HepG2 (cell line): ENCODE data around the gene BTN1A1. TPM values are rescaled to one million over a fixed set of nuclear protein-coding genes. Genes with fewer than 3 reads are reported as not detected.

Experiments
- CC2D1A ChIP-seq: sonication (generic); formaldehyde crosslinking; IDR thresholded peaks from 2 replicates; pipeline ENCODE4 v1.8.1; 2023; ENCODE audit warnings: mild to moderate bottlenecking, missing genetic modification reagents
- ELF3 ChIP-seq: IDR thresholded peaks from 2 replicates; pipeline ENCODE4 v1.6.1; 2016; ENCODE audit warnings: missing genetic modification reagents, missing compliant biosample characterization
- GATAD1 ChIP-seq: IDR thresholded peaks from 2 replicates; pipeline ENCODE4 v1.6.1; 2016; ENCODE audit warnings: missing genetic modification reagents, missing compliant biosample characterization
- HDAC2 ChIP-seq: sonication (generic); formaldehyde crosslinking; IDR thresholded peaks from 2 replicates; pipeline ENCODE4 v1.4.0; 2020; ENCODE audit warnings: missing genetic modification reagents
- MAX ChIP-seq: IDR thresholded peaks from 2 replicates; pipeline ENCODE4 v1.6.1; 2012; ENCODE audit warnings: inconsistent platforms
- MTF1 ChIP-seq: sonication (generic); formaldehyde crosslinking; IDR thresholded peaks from 2 replicates; pipeline ENCODE4 v1.5.0; 2020; ENCODE audit warnings: missing genetic modification reagents
- NFKBIZ ChIP-seq: IDR thresholded peaks from 2 replicates; pipeline ENCODE4 v1.6.1; 2018; ENCODE audit warnings: missing genetic modification reagents, missing compliant biosample characterization
- RFX1 ChIP-seq: fragments of 450-650 bp; IDR thresholded peaks from 2 replicates; pipeline ENCODE4 v1.6.1; 2017
- SALL2 ChIP-seq: sonication (generic); formaldehyde crosslinking; IDR thresholded peaks from 2 replicates; pipeline ENCODE4 v1.8.1; 2023; ENCODE audit warnings: mild to moderate bottlenecking, missing genetic modification reagents, inconsistent platforms
- SIX4 ChIP-seq: sonication (generic); formaldehyde crosslinking; IDR thresholded peaks from 2 replicates; pipeline ENCODE4 v1.4.0; 2020; ENCODE audit warnings: missing genetic modification reagents
- SMAD9 ChIP-seq: sonication (generic); formaldehyde crosslinking; IDR thresholded peaks from 2 replicates; pipeline ENCODE4 v1.5.1; 2020; ENCODE audit warnings: mild to moderate bottlenecking, missing genetic modification reagents
- SOX5 ChIP-seq: IDR thresholded peaks from 2 replicates; pipeline ENCODE4 v1.6.1; 2016; ENCODE audit warnings: borderline replicate concordance
- TEF ChIP-seq: sonication (generic); formaldehyde crosslinking; IDR thresholded peaks from 2 replicates; pipeline ENCODE4 v1.5.0; 2020; ENCODE audit warnings: missing genetic modification reagents
- TIGD3 ChIP-seq: sonication (generic); formaldehyde crosslinking; IDR thresholded peaks from 2 replicates; pipeline ENCODE4 v1.5.1; 2020; ENCODE audit warnings: mild to moderate bottlenecking, missing genetic modification reagents, borderline replicate concordance
- TP53 ChIP-seq: sonication (generic); formaldehyde crosslinking; conservative IDR thresholded peaks from 2 replicates; pipeline ENCODE4 v1.4.0; 2020; ENCODE audit warnings: missing genetic modification reagents
- U2AF1 ChIP-seq: fragments of 200-400 bp; formaldehyde crosslinking; optimal IDR thresholded peaks from 2 replicates; pipeline ENCODE3; 2017; ENCODE audit warnings: mild to moderate bottlenecking, low read depth, low read length
- ZBED4 ChIP-seq: sonication (generic); formaldehyde crosslinking; IDR thresholded peaks from 2 replicates; pipeline ENCODE4 v1.4.0; 2020; ENCODE audit warnings: missing genetic modification reagents, borderline replicate concordance
- ZFP1 ChIP-seq: IDR thresholded peaks from 2 replicates; pipeline ENCODE4 v1.6.1; 2016
- ZFP36 ChIP-seq: fragments of 150-350 bp; IDR thresholded peaks from 2 replicates; pipeline ENCODE4 v1.6.1; 2018; ENCODE audit warnings: borderline replicate concordance, low read length, low read depth; ENCODE audit not compliant: partially characterized antibody
- ZNF17 ChIP-seq: sonication (generic); formaldehyde crosslinking; IDR thresholded peaks from 2 replicates; pipeline ENCODE4 v1.5.0; 2020; ENCODE audit warnings: mild to moderate bottlenecking, missing genetic modification reagents
- ZNF20 ChIP-seq: sonication (generic); formaldehyde crosslinking; IDR thresholded peaks from 2 replicates; pipeline ENCODE4 v1.4.0; 2020; ENCODE audit warnings: mild to moderate bottlenecking, moderate library complexity, missing genetic modification reagents
- ZNF331 ChIP-seq: sonication (generic); formaldehyde crosslinking; IDR thresholded peaks from 2 replicates; pipeline ENCODE4 v1.4.0; 2020; ENCODE audit warnings: missing genetic modification reagents
- ZNF33A ChIP-seq: sonication (generic); formaldehyde crosslinking; IDR thresholded peaks from 2 replicates; pipeline ENCODE4 v1.5.1; 2020; ENCODE audit warnings: missing genetic modification reagents, mild to moderate bottlenecking, moderate library complexity, borderline replicate concordance
- ZNF549 ChIP-seq: sonication (generic); formaldehyde crosslinking; IDR thresholded peaks from 2 replicates; pipeline ENCODE4 v1.5.0; 2020; ENCODE audit warnings: missing genetic modification reagents
- ZNF589 ChIP-seq: sonication (generic); formaldehyde crosslinking; conservative IDR thresholded peaks from 2 replicates; pipeline ENCODE4 v1.8.0; 2022; ENCODE audit warnings: mild to moderate bottlenecking, moderate library complexity, missing genetic modification reagents
- ZNF652 ChIP-seq: IDR thresholded peaks from 2 replicates; pipeline ENCODE4 v1.6.1; 2016; ENCODE audit warnings: low read depth, borderline replicate concordance
- ZNF670 ChIP-seq: sonication (generic); formaldehyde crosslinking; IDR thresholded peaks from 2 replicates; pipeline ENCODE4 v1.8.0; 2022; ENCODE audit warnings: mild to moderate bottlenecking, missing genetic modification reagents, borderline replicate concordance
- polyA plus RNA-seq, 8 experiments: library from polyadenylated mRNA; depleted of rRNA in 3 of 8; stranded (reverse) in 7 of 8; unstranded in 1 of 8; fragments of >200 nt; fragmentation: Illumina TruSeq in 4 of 8; extraction: Trizol in 4 of 8; gene quantifications; 2 replicates each; pipeline versions ENCODE4 v1.2.1 to v1.2.3, GENCODE V29; 2011 to 2016; ENCODE audit warnings: low read depth in 4 of 8, missing spikeins in 1 of 8, mixed read lengths in 1 of 8; ENCODE audit not compliant: insufficient read depth in 1 of 8
- total RNA-seq, 5 experiments: library from RNA; depleted of rRNA; stranded (reverse); fragments of >200 nt; fragmentation: Illumina TruSeq; extraction: Trizol; gene quantifications; 2 replicates each; pipeline ENCODE4 v1.2.3, GENCODE V29; 2016; ENCODE audit warnings: low read depth in 1 of 5

The BTN1A1 gene
- total and polyA plus RNA-seq, 2 of the 13 experiments (the other 11 are each of a cell fraction or from before 2014, with no cell fraction given): 0.04 TPM; not detected in 1

- TF ChIP-seq SIX4 (peak; percentile 54; the same call in 1 of the 2 replicates), CC2D1A (CRISPR knock-in tag) (no peak), SOX5 (CRISPR knock-in tag) (0 out of 2 replicates have a peak, but pooled peaks have one; percentile 32), TP53 (no peak), ZNF33A (CRISPR knock-in tag) (no peak), MTF1 (CRISPR knock-in tag) (no peak), ZBED4 (CRISPR knock-in tag) (no peak), TEF (CRISPR knock-in tag) (no peak), MAX (peak; percentile 44; the same call in 1 of the 2 replicates), U2AF1 (no peak), RFX1 (no peak), HDAC2 (peak; percentile 29; the same call in 1 of the 2 replicates), NFKBIZ (no peak), SMAD9 (no peak), ZNF17 (CRISPR knock-in tag) (no peak), ZNF549 (CRISPR knock-in tag) (no peak), ELF3 (CRISPR knock-in tag) (peak; percentile 14; the same call in 1 of the 2 replicates), ZNF589 (CRISPR knock-in tag) (no peak), SALL2 (no peak), ZFP1 (CRISPR knock-in tag) (no peak), GATAD1 (CRISPR knock-in tag) (0 out of 2 replicates have a peak, but pooled peaks have one; percentile 20), ZNF20 (CRISPR knock-in tag) (no peak), ZFP36 (no peak), TIGD3 (CRISPR knock-in tag) (no peak), ZNF652 (CRISPR knock-in tag) (0 out of 2 replicates have a peak, but pooled peaks have one; percentile 7), ZNF670 (CRISPR knock-in tag) (no peak), ZNF331 (CRISPR knock-in tag) (no peak)
Observed at GRCh38 chr6:26534681-26535465, 34.8 kb downstream of the BTN1A1 start (continued).
